ENCODE data around the gene ADCY7.
"Not testable (repeated sequence)": the region's sequence is repeated elsewhere in the genome, so short reads cannot be mapped to it uniquely, and the experiment has no call there.

Gene ADCY7

DNA sequence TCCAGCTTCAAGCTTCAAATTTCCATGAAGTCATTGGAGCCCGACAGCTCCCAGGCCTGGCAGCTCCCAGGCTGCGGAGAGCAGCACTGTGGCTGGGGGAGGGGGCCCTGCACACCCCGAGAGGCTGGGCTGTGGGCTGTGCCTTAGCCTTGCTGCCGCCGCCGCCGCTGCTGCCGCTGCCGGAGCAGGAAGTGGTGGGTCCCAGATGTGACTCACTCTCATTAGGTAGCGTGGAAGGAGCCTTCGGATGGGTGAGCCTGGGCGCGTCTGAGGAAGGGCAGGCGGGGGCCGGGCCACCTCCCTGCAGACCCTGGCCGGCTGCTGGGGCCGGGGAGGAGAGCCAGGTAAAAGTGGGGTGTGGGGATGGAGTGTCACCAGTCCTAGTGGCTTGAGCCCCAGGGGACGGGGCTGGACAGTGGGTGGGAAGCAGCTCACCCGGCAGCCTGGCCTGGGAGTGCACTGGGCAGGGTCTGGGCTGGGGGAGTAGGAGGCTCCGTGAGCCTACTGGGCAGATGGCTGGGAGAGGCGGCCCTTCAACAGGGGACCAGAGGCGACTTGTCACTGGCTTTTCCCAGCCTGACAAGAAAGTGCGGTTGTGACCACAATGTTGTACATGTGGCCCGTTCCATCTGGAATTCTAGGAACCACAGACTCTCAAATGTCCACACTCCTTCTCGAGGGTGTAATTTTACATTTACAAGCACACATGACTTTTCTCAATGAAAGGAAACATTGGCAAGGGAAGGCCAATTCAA lies at the start of gene ADCY7:
TSS of gene ADCY7 (plus strand) at position 215 of the 755 bp plus-strand sequence. CDS start 21,629 bp downstream, outside the sequence.
- DNase-seq: no peak

GRCh38 chr16:50219402-50219975 lies 46.9 kb upstream of the ADCY7 start:
- DNase-seq: no peak

DNA sequence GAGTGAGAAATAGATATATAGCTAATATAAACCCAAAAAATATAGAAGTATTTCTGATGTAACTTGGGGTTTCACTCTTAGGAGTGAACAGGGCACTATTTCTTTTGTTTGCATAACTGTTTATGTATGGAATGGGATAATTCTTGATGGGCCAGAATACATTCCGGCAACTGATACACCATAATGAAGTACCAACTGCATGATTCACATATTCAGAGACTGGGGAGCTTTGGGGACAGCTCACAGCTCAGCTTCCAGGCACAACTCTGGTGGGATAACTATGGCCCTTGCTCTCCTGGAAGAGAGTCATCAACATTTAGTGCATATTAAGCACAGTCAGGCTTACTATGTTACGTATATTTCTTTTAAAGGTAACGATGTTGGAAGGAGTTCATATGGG lies 42.1 kb upstream of the ADCY7 start:
- no peak for DNase-seq

DNA sequence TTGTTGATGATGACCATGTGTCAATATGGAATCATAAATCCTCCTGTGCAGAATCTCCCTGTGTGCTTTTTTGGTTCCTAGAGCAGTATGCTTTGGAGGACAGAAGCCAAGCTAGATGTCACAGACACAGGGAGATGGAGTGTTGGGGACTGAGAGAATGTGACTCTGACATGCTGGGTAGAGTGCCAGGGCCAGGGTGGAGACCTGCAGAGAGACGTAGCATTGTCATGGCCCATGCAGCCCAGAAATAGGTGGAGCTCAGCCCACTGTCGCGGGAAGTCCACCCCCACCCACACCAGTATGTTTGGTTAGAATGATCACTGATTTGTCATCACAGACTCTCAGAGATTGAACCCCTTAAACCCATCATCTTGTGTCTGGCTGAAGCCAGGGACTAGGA lies 39.2 kb upstream of the ADCY7 start:
- DNase-seq: no peak

DNA sequence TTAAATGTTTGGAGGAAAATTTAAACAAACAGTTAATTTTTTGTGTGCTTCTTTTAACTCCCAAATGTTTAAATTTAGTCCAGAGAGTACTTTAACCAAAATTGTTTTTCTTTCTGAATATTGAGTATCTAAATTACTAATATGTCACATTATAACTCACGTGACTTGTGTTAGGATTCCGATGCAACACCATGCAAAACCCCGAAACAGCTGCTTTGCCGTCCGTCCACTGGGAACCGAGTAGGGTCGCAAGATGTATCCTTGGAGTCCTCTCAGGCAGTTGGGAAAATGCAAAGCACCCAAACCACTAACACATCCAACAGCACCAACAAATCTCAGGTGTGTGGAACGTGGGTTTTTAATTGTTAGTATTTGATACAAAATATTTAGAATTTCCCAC lies 38.7 kb upstream of the ADCY7 start:
- no peak for DNase-seq

GRCh38 chr16:50228364-50228868 lies 37.9 kb upstream of the ADCY7 start:
- DNase-seq: no peak

DNA sequence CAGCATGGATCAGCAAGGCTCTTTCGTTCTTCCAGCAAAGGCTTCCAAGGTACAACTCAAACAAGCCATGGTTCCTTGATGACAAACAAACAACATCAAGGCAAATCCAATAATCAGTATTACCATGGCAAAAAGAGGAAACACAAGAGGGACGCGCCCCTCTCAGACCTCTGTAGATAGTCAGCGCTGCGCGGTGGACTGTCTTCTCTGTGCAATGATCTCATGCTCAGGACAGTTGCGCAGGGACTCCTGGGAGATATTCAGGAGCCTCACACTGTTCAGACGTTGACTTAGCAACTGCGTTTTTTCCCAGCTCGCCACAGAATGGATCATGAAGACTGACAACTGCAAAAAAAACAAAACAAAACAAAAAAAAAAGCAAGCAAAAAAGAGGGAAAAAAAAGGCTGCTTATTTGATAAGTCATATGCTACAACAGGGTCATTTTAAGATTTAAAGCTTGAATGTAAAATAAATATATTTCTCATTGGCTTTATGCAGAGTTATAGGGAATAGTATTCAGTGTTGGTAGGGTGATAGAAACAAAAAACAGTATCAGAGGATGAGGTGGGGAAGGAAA lies 37.1 kb upstream of the ADCY7 start:
- DNase-seq: no peak

DNA sequence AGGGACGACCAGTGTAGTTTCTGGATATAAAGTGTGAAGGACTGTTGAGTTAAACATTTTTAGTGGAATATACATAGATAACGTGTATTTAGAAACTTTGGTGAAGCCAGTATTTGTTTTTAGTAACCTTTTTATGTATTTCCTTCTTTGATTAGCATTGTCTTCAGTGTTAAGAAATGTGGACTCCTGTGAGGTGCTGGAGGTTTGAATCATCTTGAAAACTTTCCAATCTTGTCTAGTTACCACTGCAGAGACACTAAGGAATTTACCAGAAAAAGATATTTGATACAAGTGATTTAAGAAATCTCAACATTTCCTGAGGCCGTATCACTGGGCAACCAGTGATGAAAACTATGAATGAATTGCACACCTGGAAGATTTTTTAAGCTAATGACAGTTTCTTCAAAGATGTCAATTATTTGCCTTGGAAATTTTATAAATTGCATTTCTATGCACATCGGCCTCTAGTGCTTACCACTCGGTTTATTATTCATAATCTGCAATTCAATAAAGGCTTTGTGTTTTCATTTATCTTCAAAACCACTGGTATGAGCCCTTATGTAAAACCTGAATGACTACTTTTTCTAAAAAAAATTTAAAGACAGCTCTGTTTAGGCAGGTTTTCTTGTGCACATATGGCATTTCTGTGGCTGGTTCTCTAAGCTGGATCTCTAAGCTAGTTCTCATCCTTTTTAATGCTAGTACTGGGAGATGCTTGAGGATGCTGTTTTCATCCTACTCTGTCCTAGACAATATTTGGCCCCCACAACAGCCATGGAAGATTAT lies 31.4 kb upstream of the ADCY7 start:
- no peak for DNase-seq

DNA sequence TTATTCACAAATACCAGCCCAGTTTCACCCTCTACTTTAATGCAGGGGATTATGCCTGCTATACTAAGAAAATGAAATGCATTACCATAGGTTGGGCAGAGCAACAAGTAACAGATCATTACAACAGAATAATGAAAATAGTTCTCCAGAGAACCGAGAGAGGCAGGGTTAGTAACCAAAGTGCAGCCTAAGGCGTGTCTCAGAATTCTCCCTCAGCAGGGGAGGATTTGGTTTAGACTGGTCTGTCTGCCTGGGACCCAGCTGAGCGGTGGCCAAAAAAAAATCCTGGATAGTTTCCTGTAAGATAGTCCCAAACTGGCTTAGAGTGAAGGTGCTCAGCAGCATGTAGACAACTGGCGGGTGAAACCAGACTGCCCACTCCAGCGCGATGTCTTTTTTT lies 30.8 kb upstream of the ADCY7 start:
- DNase-seq: no peak

DNA sequence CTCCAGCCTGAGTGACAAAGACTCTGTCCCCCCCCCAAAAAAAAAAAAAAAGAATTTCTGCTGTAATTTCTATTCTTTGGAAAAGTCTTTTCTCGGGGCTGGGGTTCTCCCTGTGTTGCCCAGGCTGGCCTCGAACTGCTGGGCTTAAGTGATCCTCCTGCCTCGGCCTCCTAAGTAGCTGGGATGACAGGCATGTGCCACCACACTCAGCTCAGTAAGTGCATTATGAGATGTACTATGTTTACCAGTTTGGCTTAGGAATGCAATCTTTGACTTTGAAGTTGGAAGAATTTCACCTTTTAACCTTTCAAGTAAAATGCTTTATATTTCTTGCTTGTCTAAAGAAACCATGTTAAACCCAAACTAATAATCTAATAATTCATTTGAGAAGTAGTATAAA lies 28.0 kb upstream of the ADCY7 start:
- no peak for DNase-seq

GRCh38 chr16:50238868-50239301 lies 27.5 kb upstream of the ADCY7 start:
- no peak for DNase-seq

DNA sequence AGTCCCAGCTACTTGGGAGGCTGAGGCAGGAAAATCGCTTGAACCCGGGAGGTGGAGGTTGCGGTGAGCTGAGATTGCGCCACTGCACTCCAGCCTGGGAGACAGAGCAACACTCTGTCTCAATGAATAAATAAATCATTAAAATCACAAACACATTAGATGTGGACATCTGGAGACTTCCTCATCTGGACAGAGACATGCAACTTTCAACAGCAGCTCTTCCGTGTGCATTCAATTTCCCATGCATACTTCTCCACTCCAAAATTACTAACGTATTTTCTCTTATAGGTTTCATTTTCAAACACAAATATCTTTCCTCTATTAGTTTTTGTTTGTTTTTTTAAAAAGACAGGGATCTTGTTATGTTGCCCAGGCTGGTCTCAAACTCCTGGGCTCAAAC lies 23.3 kb upstream of the ADCY7 start:
- not testable (repeated sequence) for DNase-seq

GRCh38 chr16:50244140-50244503 lies 22.2 kb upstream of the ADCY7 start:
- DNase-seq: no peak

DNA sequence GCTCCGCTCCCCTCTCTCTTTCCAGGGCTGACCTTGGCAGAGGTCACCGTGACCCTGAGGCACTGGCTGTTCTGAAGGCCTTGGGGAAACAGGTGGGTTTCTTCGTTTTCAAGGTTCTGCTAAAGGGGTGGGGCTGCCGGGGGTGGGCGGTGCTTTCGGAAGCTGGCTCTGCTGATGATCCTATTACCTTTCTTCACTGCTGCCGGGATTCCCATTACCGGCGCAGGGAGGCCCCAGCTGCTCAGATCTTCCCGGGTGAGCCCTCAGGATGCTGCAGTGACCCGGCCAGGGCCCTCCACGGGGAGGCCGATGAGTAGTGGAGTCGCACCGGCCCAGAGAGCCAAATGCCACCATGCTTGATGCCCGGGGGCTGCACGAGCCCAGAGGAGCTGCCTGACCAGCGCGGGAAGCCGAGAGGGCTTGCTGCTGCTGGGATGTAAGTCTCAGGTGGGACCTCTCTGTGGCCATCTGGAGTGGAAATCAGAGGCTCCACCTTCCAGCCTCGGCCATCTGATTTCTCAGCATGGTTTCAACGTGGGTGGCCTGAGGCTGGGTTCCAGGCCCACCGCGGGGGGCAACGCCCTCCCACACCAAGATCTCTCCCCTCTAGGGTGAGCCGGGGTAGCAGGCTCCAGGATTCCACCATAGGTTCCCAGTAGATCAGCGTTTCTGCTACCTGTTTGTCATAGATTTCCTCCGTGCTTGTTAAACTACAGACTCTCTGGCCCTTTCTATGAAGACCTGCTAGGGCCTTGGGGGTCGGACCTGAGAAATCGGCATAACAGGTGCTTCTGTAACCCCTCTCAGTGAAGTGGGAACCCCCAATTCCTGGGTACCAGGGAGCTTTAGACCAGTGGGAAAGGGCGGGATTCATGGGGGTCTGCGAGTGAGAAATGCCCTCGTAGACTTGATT lies 21.6 kb upstream of the ADCY7 start:
- DNase-seq: no peak

DNA sequence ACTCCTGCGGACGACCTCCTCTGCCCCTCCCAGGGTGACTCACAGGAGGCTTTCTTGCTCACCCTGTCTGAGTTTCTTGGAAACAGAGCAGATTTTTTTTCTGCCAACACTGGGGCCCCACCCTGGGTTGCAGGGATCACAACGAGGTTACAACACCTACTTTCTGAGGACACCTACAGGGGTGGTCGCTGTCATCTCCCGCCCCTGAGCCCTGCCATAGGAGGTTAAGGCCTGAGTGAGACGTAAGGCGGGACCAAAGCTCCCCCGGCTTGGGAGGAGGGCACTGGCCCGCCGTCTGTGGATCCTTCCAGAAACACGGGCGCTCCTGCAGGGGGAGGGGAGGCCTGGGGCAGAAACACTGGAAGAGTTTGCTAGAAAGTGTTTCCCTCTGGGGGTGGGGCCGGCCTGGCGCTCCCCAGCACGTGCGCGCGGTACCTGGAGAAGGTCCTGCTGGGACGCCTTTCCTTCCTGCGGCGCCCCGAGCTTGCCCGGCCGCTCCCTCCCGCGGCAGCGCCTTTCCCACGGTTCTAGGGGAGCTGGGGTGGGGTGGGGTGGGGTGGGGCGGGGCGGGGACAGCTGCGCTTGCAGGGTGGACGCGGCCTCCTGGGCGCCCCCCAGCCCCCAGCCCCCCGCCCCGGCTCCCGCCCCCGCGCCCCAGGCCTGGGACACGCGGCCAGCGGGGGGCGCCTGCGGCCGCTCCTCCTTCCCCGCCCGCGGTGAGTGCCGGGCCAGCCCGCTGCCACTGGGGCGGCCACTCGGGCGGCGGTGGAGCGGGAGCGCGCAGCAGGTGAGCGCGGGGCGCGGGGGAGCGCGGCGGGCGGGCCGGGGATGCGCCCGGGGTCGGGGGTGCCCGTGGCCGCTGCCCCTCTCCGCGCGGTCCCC lies 20.7 kb upstream of the ADCY7 start:
- no peak for DNase-seq

- DNase-seq: no peak
Observed at GRCh38 chr16:50246299-50247122, 19.8 kb upstream of the ADCY7 start.

GRCh38 chr16:50247123-50247905 lies 19.0 kb upstream of the ADCY7 start:
- no peak for DNase-seq

DNA sequence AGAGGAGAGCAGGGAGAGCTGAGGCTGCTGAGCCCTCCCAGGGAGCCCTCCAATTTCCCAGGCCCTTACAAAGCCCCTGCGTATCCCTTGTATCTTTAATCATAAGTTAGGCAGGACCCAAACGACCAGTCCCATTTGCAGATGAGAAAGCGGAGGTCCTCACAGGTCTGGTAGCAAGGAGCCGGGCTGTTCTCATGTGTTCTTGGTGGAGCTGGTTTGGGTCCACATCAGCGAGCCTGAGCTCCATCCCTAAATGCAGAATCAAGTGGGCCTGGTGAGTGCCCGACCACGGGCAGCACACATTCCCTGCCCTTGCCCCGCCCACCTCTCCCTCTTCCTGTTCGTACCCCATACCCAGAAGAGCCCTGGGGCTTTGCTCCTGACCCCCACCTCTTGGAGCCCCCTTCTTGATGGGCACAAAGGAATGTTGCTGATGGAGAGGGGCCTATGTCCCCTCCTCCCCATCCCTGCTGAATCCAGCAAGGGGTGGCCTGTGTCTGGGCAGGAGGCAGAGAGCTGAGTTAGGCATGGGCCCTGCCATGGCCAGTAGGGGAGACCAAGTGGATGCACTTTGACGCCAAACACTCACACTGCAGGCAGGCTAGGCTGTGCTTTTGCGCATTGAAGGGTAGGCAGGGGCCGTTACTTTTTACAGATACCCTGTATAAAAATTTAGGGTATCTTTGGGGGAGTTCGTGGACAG lies 18.3 kb upstream of the ADCY7 start:
- no peak for DNase-seq

DNA sequence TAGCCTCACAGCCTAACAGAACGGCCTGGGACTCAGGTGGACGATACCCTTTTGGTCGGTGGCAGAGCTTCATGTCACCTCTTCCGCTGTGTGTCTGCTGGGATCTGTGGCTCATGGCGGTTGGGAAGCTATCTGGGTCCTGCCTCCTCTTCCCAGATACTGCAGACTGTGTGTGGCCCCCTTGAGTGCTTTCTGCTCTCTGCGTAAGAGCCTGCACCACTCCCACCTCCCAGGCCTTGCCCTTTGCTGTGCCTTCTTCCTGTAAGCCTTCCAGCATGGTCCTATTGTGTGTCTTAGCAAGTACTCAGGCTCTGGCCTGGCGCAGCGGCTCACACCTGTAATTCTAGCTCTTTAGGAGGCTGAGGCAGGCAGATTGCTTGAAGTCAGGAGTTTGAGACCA lies 17.5 kb upstream of the ADCY7 start:
- no peak for DNase-seq
